CD4-positive, alpha-beta T cell treated with Interleukin-6 at 100 ng/mL for 8 hours (primary cell): ENCODE results near the gene PAQR7.

Experiments used
- DNase-seq: peaks from one replicate; pipeline ENCODE4 v3.0.0-alpha.2; 2020; ENCODE audit warnings: mixed read lengths, low spot score

PAQR7 gene

GRCh38 chr1:25815208-25816111 lies 60.0 kb downstream of the PAQR7 start:
- DNase-seq, result no peak

GRCh38 chr1:25814549-25815087 lies 60.9 kb downstream of the PAQR7 start:
- no peak for DNase-seq

DNA sequence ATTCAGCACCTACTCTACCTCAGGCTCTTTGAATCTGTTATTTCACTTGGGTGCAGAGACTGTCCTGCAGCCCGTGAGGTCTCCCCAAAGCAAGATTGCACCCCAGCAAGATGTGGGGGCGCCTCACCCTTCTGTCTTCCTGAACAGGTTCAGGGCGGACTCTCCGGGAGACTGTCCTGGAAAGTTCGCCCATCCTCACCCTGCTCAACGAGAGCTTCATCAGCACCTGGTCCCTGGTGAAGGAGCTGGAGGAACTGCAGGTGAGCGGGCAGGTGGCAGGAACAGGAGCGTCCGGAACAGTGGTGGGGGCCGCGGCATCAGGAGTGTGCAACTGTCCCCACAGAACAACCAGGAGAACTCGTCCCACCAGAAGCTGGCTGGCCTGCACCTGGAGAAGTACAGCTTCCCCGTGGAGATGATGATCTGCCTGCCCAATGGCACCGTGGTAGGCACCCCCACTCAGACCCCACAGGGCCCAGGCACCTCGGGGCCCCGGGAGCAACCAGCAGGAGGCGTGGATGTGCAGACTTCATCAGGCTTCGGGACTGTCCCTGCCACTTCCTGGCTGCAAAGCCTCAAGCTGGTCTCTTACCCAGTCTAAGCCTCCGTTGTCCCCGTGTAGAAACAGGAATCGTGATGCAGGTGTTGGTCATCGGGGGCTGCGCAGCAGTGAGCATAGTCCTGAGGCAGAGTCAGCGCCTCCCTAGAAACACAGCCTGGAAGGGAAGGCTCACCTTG lies 61.6 kb downstream of the PAQR7 start:
- DNase-seq, result no peak

- no peak for DNase-seq
Observed at GRCh38 chr1:25813071-25813733, 62.3 kb downstream of the PAQR7 start.
